ENCODE measurements around the gene PKP3. TPM values are rescaled to one million over a fixed set of nuclear protein-coding genes. Genes with fewer than 3 reads are reported as not detected.

Gene PKP3
- total and polyA plus RNA-seq, 2 donors from 2014 or later = 1.9 to 3.6 TPM

DNA sequence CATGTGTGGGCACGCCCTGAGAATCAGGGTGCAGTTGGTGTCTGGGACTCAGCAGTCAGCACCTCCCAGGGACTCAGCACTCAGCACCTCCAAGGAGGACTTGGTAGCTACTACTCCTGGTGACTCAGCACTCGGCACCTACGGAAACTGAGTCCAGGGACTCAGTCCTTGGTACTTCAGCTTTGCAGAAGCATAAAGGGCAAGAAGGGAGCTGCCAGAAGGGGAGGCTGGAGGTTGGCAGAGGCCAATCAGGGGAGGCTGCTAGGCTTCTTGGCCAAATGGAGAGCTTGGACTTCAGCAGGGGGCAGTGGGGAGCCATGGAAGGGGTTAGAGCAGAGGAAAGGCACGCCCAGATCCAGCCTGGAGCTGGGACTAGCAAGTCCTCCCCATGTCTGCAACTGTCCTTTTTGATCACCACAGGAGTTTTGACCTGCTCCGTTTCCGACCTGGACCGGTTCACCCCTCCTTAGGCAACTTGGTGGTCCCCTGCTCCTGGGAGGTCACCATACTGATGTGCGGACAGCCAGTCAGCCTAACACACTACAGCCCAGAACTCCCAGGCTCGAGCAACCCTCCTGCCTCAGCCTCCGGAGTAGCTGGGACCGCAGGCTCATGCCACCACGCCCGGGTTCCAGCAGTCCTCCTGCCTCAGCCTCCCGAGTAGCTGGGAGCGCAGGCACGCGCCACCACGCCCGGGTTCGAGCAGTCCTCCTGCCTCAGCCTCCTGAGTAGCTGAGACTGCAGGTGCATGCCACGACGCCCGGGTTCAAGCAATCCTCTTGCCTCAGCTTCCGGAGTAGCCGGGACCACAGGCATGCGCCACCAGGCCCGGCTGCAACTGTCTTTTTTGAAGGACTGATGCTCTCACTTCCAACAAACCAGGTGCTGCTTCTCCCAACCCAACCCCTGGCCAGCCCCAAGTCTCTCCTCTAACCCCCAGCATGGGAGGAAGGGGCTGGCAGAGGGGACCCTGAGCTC lies 46.3 kb downstream of the PKP3 start:
- DNase-seq = peak in 1 of 5 donors; percentile 64
- H3K4me1 ChIP-seq (ENCODE audit: control insufficient read depth in 2 of 3, insufficient read depth in 2 of 3, low read depth in 1 of 3, low read length in 3 of 3) = peaks cover 0 to 5% (median 0%) of the 10 kb centered on the region in 3 donors
- no peak overlapping the region for H3K4me3 ChIP-seq (ENCODE audit: low read length in 3 of 3)
- H3K36me3 ChIP-seq (ENCODE audit: control insufficient read depth in 2 of 3, insufficient read depth in 3 of 3, low read length in 3 of 3) = no peaks in the 10 kb centered on the region
- no peaks in the 10 kb centered on the region for H3K9me3 ChIP-seq (ENCODE audit: control insufficient read depth in 2 of 3, insufficient read depth in 1 of 3, low read length in 3 of 3)
- H3K27ac ChIP-seq (ENCODE audit: low read depth in 2 of 2, low read length in 2 of 2) = no peak overlapping the region
- TF ChIP-seq, protein P1, sequence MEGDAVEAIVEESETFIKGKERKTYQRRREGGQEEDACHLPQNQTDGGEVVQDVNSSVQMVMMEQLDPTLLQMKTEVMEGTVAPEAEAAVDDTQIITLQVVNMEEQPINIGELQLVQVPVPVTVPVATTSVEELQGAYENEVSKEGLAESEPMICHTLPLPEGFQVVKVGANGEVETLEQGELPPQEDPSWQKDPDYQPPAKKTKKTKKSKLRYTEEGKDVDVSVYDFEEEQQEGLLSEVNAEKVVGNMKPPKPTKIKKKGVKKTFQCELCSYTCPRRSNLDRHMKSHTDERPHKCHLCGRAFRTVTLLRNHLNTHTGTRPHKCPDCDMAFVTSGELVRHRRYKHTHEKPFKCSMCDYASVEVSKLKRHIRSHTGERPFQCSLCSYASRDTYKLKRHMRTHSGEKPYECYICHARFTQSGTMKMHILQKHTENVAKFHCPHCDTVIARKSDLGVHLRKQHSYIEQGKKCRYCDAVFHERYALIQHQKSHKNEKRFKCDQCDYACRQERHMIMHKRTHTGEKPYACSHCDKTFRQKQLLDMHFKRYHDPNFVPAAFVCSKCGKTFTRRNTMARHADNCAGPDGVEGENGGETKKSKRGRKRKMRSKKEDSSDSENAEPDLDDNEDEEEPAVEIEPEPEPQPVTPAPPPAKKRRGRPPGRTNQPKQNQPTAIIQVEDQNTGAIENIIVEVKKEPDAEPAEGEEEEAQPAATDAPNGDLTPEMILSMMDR (IDR thresholded peaks at IDR 0.05; ENCODE audit: borderline replicate concordance, extremely low read depth, insufficient read depth) = no peak
- H3K27me3 ChIP-seq (ENCODE audit: control insufficient read depth, insufficient read depth, low read length) = no peaks in the 10 kb centered on the region
- intact Hi-C loops (cut with DNase I) = no loop called here
- H3K9ac ChIP-seq (ENCODE audit: low read length in 3 of 3) = no peak overlapping the region
- FAIRE-seq = no peak

DNA sequence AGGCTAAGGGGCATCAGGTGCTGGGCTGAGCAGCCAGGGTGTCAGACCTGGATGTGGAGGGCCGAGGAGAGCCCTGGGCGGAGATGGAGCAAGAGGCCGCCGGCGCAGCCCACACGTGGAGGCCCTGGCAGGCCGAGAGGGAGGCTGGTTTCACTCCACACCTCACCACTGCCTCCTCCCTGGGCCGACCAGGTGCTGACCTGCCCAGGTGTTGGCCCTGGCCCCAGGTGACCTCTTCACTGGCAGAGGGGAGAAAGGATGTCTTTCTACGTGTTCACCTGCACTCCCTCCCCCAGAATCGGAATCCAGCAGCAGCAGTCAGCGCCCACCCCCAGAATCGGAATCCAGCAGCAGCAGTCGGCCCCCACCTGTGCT lies 47.0 kb downstream of the PKP3 start:
- peaks cover 0 to 5% (median 0%) of the 10 kb centered on the region in 3 donors for H3K4me1 ChIP-seq (ENCODE audit: control insufficient read depth in 2 of 3, insufficient read depth in 2 of 3, low read depth in 1 of 3, low read length in 3 of 3)
- TF ChIP-seq, protein P1 (IDR thresholded peaks at IDR 0.05; ENCODE audit: borderline replicate concordance, extremely low read depth, insufficient read depth) = no peak
- FAIRE-seq (no peak), DNase-seq (no peak)
- no peaks in the 10 kb centered on the region for H3K9me3 ChIP-seq (ENCODE audit: control insufficient read depth in 2 of 3, insufficient read depth in 1 of 3, low read length in 3 of 3)
- no peak overlapping the region for H3K9ac ChIP-seq (ENCODE audit: low read length in 3 of 3)
- no peak overlapping the region for H3K27ac ChIP-seq (ENCODE audit: low read depth in 2 of 2, low read length in 2 of 2)
- H3K4me3 ChIP-seq (ENCODE audit: low read length in 3 of 3) = no peak overlapping the region
- intact Hi-C loops (cut with DNase I) = no loop called here
- H3K36me3 ChIP-seq (ENCODE audit: control insufficient read depth in 2 of 3, insufficient read depth in 3 of 3, low read length in 3 of 3) = no peaks in the 10 kb centered on the region
- no peaks in the 10 kb centered on the region for H3K27me3 ChIP-seq (ENCODE audit: control insufficient read depth, insufficient read depth, low read length)

DNA sequence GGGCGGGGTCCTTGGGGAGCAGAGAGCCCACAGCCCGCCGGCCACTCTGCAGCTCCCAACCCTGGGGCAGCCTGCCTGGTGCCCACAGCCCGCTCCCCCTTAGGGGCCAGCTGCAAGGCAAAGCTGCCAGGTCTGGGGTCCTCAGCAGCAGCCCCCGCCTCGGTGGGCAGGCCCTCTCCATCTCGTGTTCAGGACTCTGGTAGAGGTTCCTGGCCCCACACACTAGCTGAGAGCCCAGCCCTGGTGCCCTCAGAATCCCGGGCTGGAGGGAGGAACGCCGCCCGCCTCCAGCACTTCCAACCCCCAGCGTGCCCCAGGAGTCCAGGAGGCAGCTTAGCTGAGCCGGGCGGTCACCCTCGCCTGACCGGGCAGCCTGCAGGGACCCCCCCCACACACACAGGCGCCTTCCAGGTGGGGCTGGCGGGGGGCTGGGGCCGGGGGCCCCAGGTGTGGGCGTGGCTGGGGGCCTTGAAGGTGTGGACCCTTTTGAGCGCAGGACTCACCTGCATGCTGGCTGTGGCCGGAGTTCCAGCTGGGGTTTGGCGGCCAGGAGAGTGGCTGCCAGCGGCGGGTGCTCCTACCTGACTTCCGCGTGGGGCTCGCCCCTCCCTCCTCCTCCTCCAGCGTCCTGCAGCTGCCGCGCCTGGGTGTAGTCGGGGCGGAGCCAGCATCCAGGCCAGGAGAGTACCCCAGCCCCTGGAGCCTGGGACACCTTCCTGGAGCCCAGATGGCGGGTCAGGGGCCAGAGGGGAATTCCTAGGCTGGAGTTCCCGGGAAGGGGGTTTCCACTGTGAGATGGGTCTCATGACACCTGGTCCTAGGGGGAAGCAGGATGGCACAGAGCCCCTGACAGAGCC lies 47.6 kb downstream of the PKP3 start, which contains the start of gene ANO9:
Gene ANO9, minus strand, starts transcription at position 594 of the 857 bp plus-strand sequence. Its CDS starts 85 bp downstream, at position 509.
- Histone ChIP-seq H3K27me3 (ENCODE audit: control insufficient read depth, insufficient read depth, low read length) (no peaks in the 10 kb centered on the region), H3K9me3 (ENCODE audit: control insufficient read depth in 2 of 3, insufficient read depth in 1 of 3, low read length in 3 of 3) (no peaks in the 10 kb centered on the region), H3K27ac (ENCODE audit: low read depth in 2 of 2, low read length in 2 of 2) (no peak within 1 kb of the TSS), H3K4me1 (ENCODE audit: control insufficient read depth in 2 of 3, insufficient read depth in 2 of 3, low read depth in 1 of 3, low read length in 3 of 3) (peaks cover 0 to 5% (median 0%) of the 10 kb centered on the region in 3 donors), H3K9ac (ENCODE audit: low read length in 3 of 3) (no peak within 1 kb of the TSS), H3K4me3 (ENCODE audit: low read length in 3 of 3) (peak within 1 kb of the TSS in 1 of 3 donors; percentile 25), H3K36me3 (ENCODE audit: control insufficient read depth in 2 of 3, insufficient read depth in 3 of 3, low read length in 3 of 3) (no peaks in the 10 kb centered on the region)
- FAIRE-seq = no peak
- peak; percentile 73 to 85 (median 77) for DNase-seq
- intact Hi-C loops (cut with DNase I) = no loop called here
- TF ChIP-seq, protein P1 (IDR thresholded peaks at IDR 0.05; ENCODE audit: borderline replicate concordance, extremely low read depth, insufficient read depth) = no peak
